Osteocyte (in vitro differentiated cells): ENCODE data around the gene EIF4E. TPM values are rescaled to one million over a fixed set of nuclear protein-coding genes. Genes with fewer than 3 reads are reported as not detected.

Source experiments
- DNase-seq: peaks from one replicate; pipeline ENCODE4 v3.0.0; 2021; ENCODE audit warnings: mixed read lengths; ENCODE audit not compliant: unreplicated experiment; ENCODE audit errors: extremely low spot score
- H3K27ac Mint-ChIP-seq: one replicate; pipeline ENCODE4 v1.8.0; 2021; ENCODE audit warnings: mild to moderate bottlenecking, mixed read lengths; ENCODE audit not compliant: unreplicated experiment
- H3K27me3 Mint-ChIP-seq: one replicate; pipeline ENCODE4 v1.8.0; 2021; ENCODE audit warnings: mixed read lengths; ENCODE audit not compliant: unreplicated experiment
- H3K36me3 Mint-ChIP-seq: one replicate; pipeline ENCODE4 v1.8.0; 2021; ENCODE audit warnings: mixed read lengths; ENCODE audit not compliant: unreplicated experiment
- H3K4me1 Mint-ChIP-seq: one replicate; pipeline ENCODE4 v1.8.0; 2021; ENCODE audit warnings: mixed read lengths; ENCODE audit not compliant: unreplicated experiment
- H3K4me3 Mint-ChIP-seq: one replicate; pipeline ENCODE4 v1.8.0; 2021; ENCODE audit warnings: mild to moderate bottlenecking, moderate library complexity, mixed read lengths; ENCODE audit not compliant: unreplicated experiment
- H3K9me3 Mint-ChIP-seq: one replicate; pipeline ENCODE4 v1.8.0; 2021; ENCODE audit warnings: mixed read lengths; ENCODE audit not compliant: unreplicated experiment
- total RNA-seq: library from RNA; stranded (reverse); gene quantifications from 2 replicates; pipeline ENCODE4 v1.2.1, GENCODE V29; 2021
- TF ChIP-seq, protein P1 (sequence below): fragments of 200-600 bp; sonication (generic); IDR thresholded peaks from 2 replicates; pipeline ENCODE4 v1.5.0; 2021; ENCODE audit warnings: antibody characterized with exemption, mild to moderate bottlenecking, moderate library complexity

Gene EIF4E
- total RNA-seq, 1 donor from 2014 or later, result 60.6 TPM

DNA sequence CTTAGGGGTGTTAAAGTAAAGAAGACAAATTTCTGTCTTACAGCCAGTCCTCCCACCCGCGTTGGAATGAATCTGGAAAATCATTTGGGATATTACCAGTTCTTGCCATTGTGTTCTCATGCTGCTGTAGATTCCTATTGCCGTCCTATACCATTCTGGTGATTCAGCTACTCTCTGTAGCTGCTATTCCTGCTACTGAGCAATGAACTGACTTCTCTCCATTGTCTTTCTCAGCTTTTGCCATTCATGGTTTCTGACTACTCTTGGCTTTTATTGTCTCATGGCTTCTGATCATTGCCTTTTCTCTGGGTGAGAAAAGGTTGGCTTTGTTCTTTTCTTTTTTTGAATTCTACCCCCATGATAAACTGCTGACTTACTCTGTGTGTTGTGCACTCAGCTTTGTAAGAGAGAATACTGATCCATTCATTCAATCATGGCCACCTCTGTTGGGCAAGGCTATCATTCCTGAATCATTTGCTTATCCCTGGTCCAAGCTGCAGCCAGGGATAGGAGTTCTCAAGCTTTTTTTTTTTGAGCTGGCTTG lies 38.9 kb upstream of the EIF4E start:
- H3K4me3 Mint-ChIP-seq, result no peak overlapping the region
- no peak overlapping the region for H3K27ac Mint-ChIP-seq
- peaks cover 3% of the 10 kb centered on the region for H3K9me3 Mint-ChIP-seq
- TF ChIP-seq, protein P1, sequence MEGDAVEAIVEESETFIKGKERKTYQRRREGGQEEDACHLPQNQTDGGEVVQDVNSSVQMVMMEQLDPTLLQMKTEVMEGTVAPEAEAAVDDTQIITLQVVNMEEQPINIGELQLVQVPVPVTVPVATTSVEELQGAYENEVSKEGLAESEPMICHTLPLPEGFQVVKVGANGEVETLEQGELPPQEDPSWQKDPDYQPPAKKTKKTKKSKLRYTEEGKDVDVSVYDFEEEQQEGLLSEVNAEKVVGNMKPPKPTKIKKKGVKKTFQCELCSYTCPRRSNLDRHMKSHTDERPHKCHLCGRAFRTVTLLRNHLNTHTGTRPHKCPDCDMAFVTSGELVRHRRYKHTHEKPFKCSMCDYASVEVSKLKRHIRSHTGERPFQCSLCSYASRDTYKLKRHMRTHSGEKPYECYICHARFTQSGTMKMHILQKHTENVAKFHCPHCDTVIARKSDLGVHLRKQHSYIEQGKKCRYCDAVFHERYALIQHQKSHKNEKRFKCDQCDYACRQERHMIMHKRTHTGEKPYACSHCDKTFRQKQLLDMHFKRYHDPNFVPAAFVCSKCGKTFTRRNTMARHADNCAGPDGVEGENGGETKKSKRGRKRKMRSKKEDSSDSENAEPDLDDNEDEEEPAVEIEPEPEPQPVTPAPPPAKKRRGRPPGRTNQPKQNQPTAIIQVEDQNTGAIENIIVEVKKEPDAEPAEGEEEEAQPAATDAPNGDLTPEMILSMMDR, result no peak
- H3K36me3 Mint-ChIP-seq, result no peaks in the 10 kb centered on the region
- H3K4me1 Mint-ChIP-seq, result no peaks in the 10 kb centered on the region
- peaks cover 8% of the 10 kb centered on the region for H3K27me3 Mint-ChIP-seq
- no peak for DNase-seq

DNA sequence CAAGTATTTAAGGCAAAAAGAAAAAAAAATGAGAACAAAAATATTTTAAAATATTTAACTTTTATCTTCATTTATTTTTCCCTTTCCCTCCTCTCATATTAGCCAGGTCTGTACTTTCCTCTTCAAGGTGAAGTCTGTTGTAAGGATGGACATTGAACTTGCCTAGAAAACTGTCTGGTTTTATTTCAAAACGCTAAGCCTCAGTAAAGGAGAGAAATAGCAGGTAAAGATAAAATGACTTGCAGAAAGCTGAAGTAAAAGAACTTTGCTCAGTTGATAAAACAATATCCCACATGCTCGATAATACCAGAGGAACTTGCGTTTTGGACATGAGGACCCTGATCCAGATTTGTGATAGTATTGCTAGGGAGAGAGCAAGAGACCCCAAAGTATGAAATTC lies 38.0 kb upstream of the EIF4E start:
- Mint-ChIP-seq H3K36me3 (no peaks in the 10 kb centered on the region), H3K4me3 (no peak overlapping the region), H3K27ac (no peak overlapping the region), H3K4me1 (no peaks in the 10 kb centered on the region), H3K9me3 (peaks cover 3% of the 10 kb centered on the region), H3K27me3 (peaks cover 8% of the 10 kb centered on the region)
- DNase-seq, result no peak
- TF ChIP-seq, protein P1, result no peak

DNA sequence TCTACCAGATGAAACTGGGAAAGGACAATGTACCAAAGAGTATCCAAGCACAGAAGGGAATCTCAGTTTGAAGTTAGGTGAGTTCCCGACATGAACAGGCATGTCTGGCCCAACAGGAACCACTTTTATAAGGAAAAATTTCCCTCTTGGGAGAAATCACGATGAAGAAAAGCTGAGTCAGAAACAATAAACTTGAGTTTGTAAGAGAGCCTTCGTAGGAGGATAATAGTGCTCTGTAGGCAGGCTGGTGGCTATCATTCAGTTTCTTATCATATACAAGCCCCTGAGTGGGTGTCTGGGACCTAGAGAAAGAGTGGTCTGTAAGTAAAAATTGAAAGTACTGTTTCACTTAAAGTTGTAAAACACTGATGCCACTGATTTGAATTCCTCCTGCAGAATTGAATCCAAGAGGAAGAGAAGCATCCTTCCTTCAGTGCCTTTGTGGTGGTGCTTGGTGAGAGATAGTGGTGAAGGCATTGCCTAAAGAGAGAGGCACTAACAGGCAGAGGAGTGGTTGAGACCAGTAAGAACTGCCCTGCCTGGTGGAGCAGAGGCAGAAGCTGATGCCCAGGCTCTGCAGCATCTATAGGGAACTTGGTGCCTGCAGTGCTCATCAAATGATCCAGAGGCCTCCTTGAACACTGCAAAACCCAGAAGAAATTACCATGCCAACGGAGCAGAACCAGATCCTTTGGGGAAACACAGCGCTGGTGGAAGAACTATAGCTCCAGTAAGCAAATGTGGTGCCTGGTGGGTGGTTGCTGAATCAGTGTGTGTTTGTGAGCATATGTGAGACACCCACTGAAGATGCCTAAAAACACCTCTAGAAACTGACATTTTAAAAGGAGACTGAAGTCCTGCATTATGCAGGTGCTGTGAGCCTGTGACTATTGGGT lies 34.9 kb upstream of the EIF4E start:
- Mint-ChIP-seq H3K9me3 (peaks cover 3% of the 10 kb centered on the region), H3K4me1 (no peaks in the 10 kb centered on the region), H3K27ac (no peak overlapping the region), H3K36me3 (no peaks in the 10 kb centered on the region), H3K4me3 (no peak overlapping the region), H3K27me3 (peaks cover 2% of the 10 kb centered on the region)
- DNase-seq, result no peak
- TF ChIP-seq, protein P1, result no peak

DNA sequence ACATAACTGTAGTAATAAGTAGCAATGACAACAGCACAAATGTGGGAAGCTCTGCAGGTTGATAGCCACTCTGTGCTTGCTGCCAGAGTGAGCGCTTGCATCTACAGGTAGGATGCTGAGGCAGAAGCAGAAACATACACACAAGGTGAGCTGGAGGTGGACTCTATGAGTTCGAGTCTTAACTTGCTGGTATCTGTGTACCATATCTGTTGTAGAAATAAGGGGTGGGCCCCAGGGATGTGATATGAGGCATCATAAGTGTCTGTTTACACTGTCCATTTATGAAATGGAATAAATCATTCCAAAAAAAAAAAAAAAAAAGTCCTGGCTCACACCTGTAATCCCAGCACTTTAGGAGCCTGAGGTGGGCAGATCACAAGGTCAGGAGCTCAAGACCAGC lies 32.8 kb upstream of the EIF4E start:
- no peak overlapping the region for H3K27ac Mint-ChIP-seq
- TF ChIP-seq, protein P1, result no peak
- H3K27me3 Mint-ChIP-seq, result peaks cover 2% of the 10 kb centered on the region

DNA sequence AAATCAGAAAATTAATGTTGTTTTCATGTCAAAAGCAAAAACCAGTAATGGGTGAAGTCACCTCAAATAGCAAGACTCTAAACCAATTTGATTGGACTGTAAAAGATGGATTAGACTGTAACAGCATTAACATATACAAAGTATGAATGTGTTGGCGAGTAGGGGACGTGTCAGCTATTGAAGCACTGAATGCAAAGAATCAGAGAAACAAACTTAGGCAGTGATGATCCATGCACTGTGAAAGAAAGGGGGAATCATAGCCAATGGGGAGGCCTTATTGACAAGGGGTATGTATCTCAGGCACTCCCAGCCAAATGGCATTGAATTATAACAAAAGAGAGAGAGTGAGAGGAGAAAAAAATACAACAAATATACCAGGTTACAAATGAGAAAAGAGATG lies 30.5 kb upstream of the EIF4E start:
- H3K36me3 Mint-ChIP-seq, result no peaks in the 10 kb centered on the region
- no peak overlapping the region for H3K27ac Mint-ChIP-seq
- H3K4me1 Mint-ChIP-seq, result no peaks in the 10 kb centered on the region
- no peaks in the 10 kb centered on the region for H3K9me3 Mint-ChIP-seq
- H3K4me3 Mint-ChIP-seq, result no peak overlapping the region
- TF ChIP-seq, protein P1, result no peak
- DNase-seq, result no peak
- H3K27me3 Mint-ChIP-seq, result no peaks in the 10 kb centered on the region

More for the DNA sequence above, 32.8 kb upstream of the EIF4E start:
- Mint-ChIP-seq H3K9me3 (peaks cover 3% of the 10 kb centered on the region), H3K36me3 (no peaks in the 10 kb centered on the region), H3K4me1 (no peaks in the 10 kb centered on the region), H3K4me3 (no peak overlapping the region)
- DNase-seq, result no peak
